Endothelial cell of umbilical vein (primary cell): ENCODE data around the gene NAV2. TPM values are rescaled to one million over a fixed set of nuclear protein-coding genes. Genes with fewer than 3 reads are reported as not detected.

ENCODE experiments used
- BruUV-seq: library from RNA; stranded (reverse); fragments of 400-500 nt; replicated peaks from 2 replicates; lab custom pipeline; 2021; lab: Mats Ljungman, UMichigan
- CTCF ChIA-PET: fragments of 300-600, 350-600 bp; sonication (Branson Sonifier 250); formaldehyde crosslinking; loops from one replicate; lab custom pipeline; 2021; ENCODE audit warnings: antibody characterized with exemption, inconsistent platforms; lab: Charles Lee
- POLR2A ChIA-PET: fragments of 300-600, 350-600 bp; sonication (Branson Sonifier 250); formaldehyde crosslinking; loops from one replicate; lab custom pipeline; 2021; ENCODE audit warnings: antibody characterized with exemption, inconsistent platforms; lab: Charles Lee
- DNase-seq: peaks from one replicate; pipeline ENCODE4 v3.0.0-alpha.2; 2011; ENCODE audit warnings: low read depth, low spot score
- FAIRE-seq: peaks from 2 replicates; lab custom pipeline; 2011; peaks lifted over from hg19 to GRCh38; lab: Jason Lieb, UNC
- H2AFZ ChIP-seq: 2 replicates; pipeline ENCODE4 v1.6.0; 2012; ENCODE audit warnings: low read depth, low read length, control low read depth, inconsistent platforms
- H3K27ac ChIP-seq: 2 replicates; pipeline ENCODE4 v1.5.1; 2011; ENCODE audit warnings: low read depth, mild to moderate bottlenecking, control low read depth, low read length, moderate library complexity; ENCODE audit not compliant: insufficient read depth
- H3K27me3 ChIP-seq, 2 experiments: 2 replicates each; pipeline versions ENCODE4 v1.6.0 to v1.6.1; 2011; ENCODE audit warnings: low read length in 2 of 2, mixed read lengths in 1 of 2; ENCODE audit not compliant: control insufficient read depth in 2 of 2, insufficient read depth in 2 of 2
- H3K36me3 ChIP-seq, 2 experiments: 2 replicates in 1 of 2; 3 replicates in 1 of 2; pipeline ENCODE4 v1.5.1; 2011; ENCODE audit warnings: low read length in 2 of 2, mild to moderate bottlenecking in 1 of 2, moderate library complexity in 1 of 2; ENCODE audit not compliant: control insufficient read depth in 2 of 2, insufficient read depth in 2 of 2; ENCODE audit errors: extremely low read depth in 1 of 2
- H3K4me1 ChIP-seq: 3 replicates; pipeline ENCODE4 v1.5.1; 2011; ENCODE audit warnings: mild to moderate bottlenecking, low read length; ENCODE audit not compliant: control insufficient read depth, insufficient read depth; ENCODE audit errors: extremely low read depth
- H3K4me2 ChIP-seq: 2 replicates; pipeline ENCODE4 v1.6.1; 2011; ENCODE audit warnings: low read length, control low read depth, mixed read lengths; ENCODE audit not compliant: insufficient read depth
- H3K4me3 ChIP-seq, 3 experiments: fragments of 200-600 bp in 1 of 3; sonication (generic), shearing (Covaris generic) in 1 of 3; replicated peaks in 1 of 3; 2 replicates each; pipeline ENCODE4 v1.5.1; 2011 to 2016; ENCODE audit warnings: control low read depth in 3 of 3, low read length in 3 of 3, mild to moderate bottlenecking in 2 of 3, inconsistent platforms in 1 of 3, low read depth in 1 of 3, moderate library complexity in 1 of 3; ENCODE audit not compliant: insufficient read depth in 1 of 3
- H3K79me2 ChIP-seq: 2 replicates; pipeline ENCODE4 v1.6.0; 2012; ENCODE audit warnings: low read length, inconsistent platforms; ENCODE audit not compliant: control insufficient read depth, insufficient read depth
- H3K9ac ChIP-seq: replicated peaks from 2 replicates; pipeline ENCODE3; 2011; ENCODE audit warnings: low read length, control low read depth; ENCODE audit not compliant: insufficient read depth; ENCODE audit errors: extremely low read depth
- H3K9me1 ChIP-seq: replicated peaks from 3 replicates; pipeline ENCODE4 v1.6.0; 2011; ENCODE audit warnings: mild to moderate bottlenecking, low read length; ENCODE audit not compliant: control insufficient read depth, insufficient read depth; ENCODE audit errors: extremely low read depth
- H3K9me3 ChIP-seq: replicated peaks from 2 replicates; pipeline ENCODE4 v1.5.1; 2012; ENCODE audit warnings: low read length, inconsistent platforms; ENCODE audit not compliant: control insufficient read depth, insufficient read depth
- H4K20me1 ChIP-seq: replicated peaks from 2 replicates; pipeline ENCODE3; 2011; ENCODE audit warnings: mild to moderate bottlenecking, low read length; ENCODE audit not compliant: control insufficient read depth, insufficient read depth; ENCODE audit errors: extremely low read depth
- CTCF ChIP-seq, 2 donors: IDR thresholded peaks; 1 replicate in 1 of 2; 2 replicates in 1 of 2; pipeline ENCODE4 v1.5.1; 2011; ENCODE audit warnings: low read length in 2 of 2, mild to moderate bottlenecking in 2 of 2, moderate library complexity in 2 of 2, control low read depth in 1 of 2, inconsistent platforms in 1 of 2, low read depth in 1 of 2; ENCODE audit not compliant: insufficient read depth in 1 of 2; ENCODE audit errors: extremely low read depth in 1 of 2
- EZH2 ChIP-seq: IDR thresholded peaks from 2 replicates; pipeline ENCODE4 v1.6.1; 2012; ENCODE audit warnings: borderline replicate concordance, low read depth, mild to moderate bottlenecking, moderate library complexity, low read length, inconsistent platforms; ENCODE audit not compliant: severe bottlenecking
- FOS ChIP-seq: IDR thresholded peaks from 2 replicates; pipeline ENCODE4 v1.6.1; 2011; ENCODE audit warnings: mild to moderate bottlenecking, low read length, moderate library complexity, borderline replicate concordance; ENCODE audit not compliant: insufficient read depth
- GATA2 ChIP-seq: IDR thresholded peaks from 2 replicates; pipeline ENCODE4 v1.7.0; 2011; ENCODE audit warnings: low read depth, mild to moderate bottlenecking, moderate library complexity, mixed read lengths, low read length; ENCODE audit not compliant: insufficient read length, insufficient read depth
- JUN ChIP-seq: IDR thresholded peaks from 2 replicates; pipeline ENCODE4 v1.6.1; 2011; ENCODE audit warnings: borderline replicate concordance, low read depth; ENCODE audit not compliant: insufficient read length, insufficient read depth
- MAX ChIP-seq: IDR thresholded peaks from 2 replicates; pipeline ENCODE4 v1.6.1; 2011; ENCODE audit not compliant: insufficient read depth, insufficient read length
- MYC ChIP-seq: IDR thresholded peaks from one replicate; pipeline ENCODE4 v1.6.1; 2011; ENCODE audit warnings: mild to moderate bottlenecking, low read depth, low read length
- POLR2A ChIP-seq: IDR thresholded peaks from 2 replicates; pipeline ENCODE4 v1.6.1; 2012; ENCODE audit warnings: low read depth, mild to moderate bottlenecking, control low read depth, low read length
- POLR2AphosphoS5 ChIP-seq: IDR thresholded peaks from 2 replicates; pipeline ENCODE4 v1.6.1; 2012; ENCODE audit warnings: low read depth, mild to moderate bottlenecking, control low read depth, low read length, moderate library complexity; ENCODE audit not compliant: insufficient read depth
- dilution Hi-C: fragments of 300-500 bp; cut with MboI; formaldehyde crosslinking; loops from one replicate; pipeline ENCODE4 v1.15.0; 2019; ENCODE audit warnings: low sequenced_read_pairs; ENCODE audit not compliant: extremely low pct_ligation_motif_present
- intact Hi-C: fragments of 100-400 bp; cut with micrococcal nuclease; formaldehyde crosslinking; loops from one replicate; pipeline ENCODE4 v1.10.0; 2022
- polyA plus RNA-seq, 4 experiments: library from polyadenylated mRNA; depleted of rRNA in 3 of 4; stranded (reverse) in 3 of 4; unstranded in 1 of 4; fragments of >200 nt; gene quantifications; 2 replicates each; pipeline versions ENCODE4 v1.2.1 to v1.2.3, GENCODE V29; 2011 to 2012; ENCODE audit warnings: missing spikeins in 1 of 4
- total RNA-seq: library from RNA; stranded (reverse); gene quantifications from 2 replicates; pipeline ENCODE4 v1.2.3, GENCODE V29; 2021

NAV2 gene
- total and polyA plus RNA-seq, 2 donors (not counting 3 experiments of a cell fraction or from before 2014, with no cell fraction given) = 10.9 to 68.0 TPM

- peaks cover 3% of the 10 kb centered on the region for H3K4me1 ChIP-seq
- POLR2A ChIA-PET = no interaction called here
- no peak for DNase-seq
- no peak overlapping the region for H3K4me3 ChIP-seq
- dilution Hi-C loops = no loop called here
- TF ChIP-seq MYC = no peak
- TF ChIP-seq JUN = no peak
- no peak for TF ChIP-seq POLR2AphosphoS5
- TF ChIP-seq FOS = no peak
- no peak for TF ChIP-seq GATA2
- no peak for TF ChIP-seq EZH2
- no peak for TF ChIP-seq CTCF (IDR thresholded peaks at IDR 0.05; ENCODE audit: extremely low read depth in 1 of 2, insufficient read depth in 1 of 2, low read depth in 1 of 2, low read length in 2 of 2)
- no peak for TF ChIP-seq MAX
- TF ChIP-seq POLR2A = no peak
- no peak overlapping the region for H3K27ac ChIP-seq
- H3K9me1 ChIP-seq = no peaks in the 10 kb centered on the region
- no peak for FAIRE-seq
- peaks cover 80% of the 10 kb centered on the region for H3K79me2 ChIP-seq
- CTCF ChIA-PET = no interaction called here
- no peaks in the 10 kb centered on the region for H4K20me1 ChIP-seq
- H3K4me2 ChIP-seq = no peak overlapping the region
- H3K9me3 ChIP-seq = no peaks in the 10 kb centered on the region
- intact Hi-C loops = no loop called here
- no peak overlapping the region for H2AFZ ChIP-seq
- no peak overlapping the region for H3K9ac ChIP-seq
- H3K36me3 ChIP-seq = no peaks in the 10 kb centered on the region
- no TSS peak for BruUV-seq
- H3K27me3 ChIP-seq = no peaks in the 10 kb centered on the region
Measured at GRCh38 chr11:19770277-19770676, 57.6 kb downstream of the NAV2 start.
